GM19328 (cell line): ENCODE results near the gene PAGE2B.
"Not testable (repeated sequence)": the region's sequence is repeated elsewhere in the genome, so short reads cannot be mapped to it uniquely, and the experiment has no call there.

ENCODE experiments used
- ATAC-seq: cut with Tn5 transposase; IDR thresholded peaks from one replicate; pipeline ENCODE4 v1.9.1; 2021; ENCODE audit warnings: mild to moderate bottlenecking, moderate library complexity; ENCODE audit not compliant: unreplicated experiment

PAGE2B gene

GRCh38 chrX:55107911-55108310, 33.1 kb downstream of the PAGE2B start:
- ATAC-seq, result no peak

- no peak for ATAC-seq
These were observed 34.5 kb downstream of the PAGE2B start for GRCh38 chrX:55109306-55109705.

- ATAC-seq, result no peak
These were observed 36.9 kb downstream of the PAGE2B start for GRCh38 chrX:55111578-55112254.

- ATAC-seq, result not testable (repeated sequence)
These were observed 41.8 kb downstream of the PAGE2B start for GRCh38 chrX:55116589-55116988.

GRCh38 chrX:55118574-55118973, 43.7 kb downstream of the PAGE2B start:
- no peak for ATAC-seq

- ATAC-seq, result no peak
These were observed 44.4 kb downstream of the PAGE2B start for GRCh38 chrX:55119271-55119670.

GRCh38 chrX:55119712-55120111, 44.9 kb downstream of the PAGE2B start:
- no peak for ATAC-seq

- ATAC-seq, result no peak
These were observed 46.0 kb downstream of the PAGE2B start for GRCh38 chrX:55120761-55121358.

GRCh38 chrX:55123900-55124299, 49.1 kb downstream of the PAGE2B start:
- no peak for ATAC-seq

- no peak for ATAC-seq
These were observed 52.9 kb downstream of the PAGE2B start for GRCh38 chrX:55127692-55128091.
